ENCODE measurements around the gene GOLGA8M. TPM values are rescaled to one million over a fixed set of nuclear protein-coding genes. Genes with fewer than 3 reads are reported as not detected.
"Not testable (repeated sequence)": the region's sequence is repeated elsewhere in the genome, so short reads cannot be mapped to it uniquely, and the experiment has no call there.

Gene GOLGA8M, protein sequence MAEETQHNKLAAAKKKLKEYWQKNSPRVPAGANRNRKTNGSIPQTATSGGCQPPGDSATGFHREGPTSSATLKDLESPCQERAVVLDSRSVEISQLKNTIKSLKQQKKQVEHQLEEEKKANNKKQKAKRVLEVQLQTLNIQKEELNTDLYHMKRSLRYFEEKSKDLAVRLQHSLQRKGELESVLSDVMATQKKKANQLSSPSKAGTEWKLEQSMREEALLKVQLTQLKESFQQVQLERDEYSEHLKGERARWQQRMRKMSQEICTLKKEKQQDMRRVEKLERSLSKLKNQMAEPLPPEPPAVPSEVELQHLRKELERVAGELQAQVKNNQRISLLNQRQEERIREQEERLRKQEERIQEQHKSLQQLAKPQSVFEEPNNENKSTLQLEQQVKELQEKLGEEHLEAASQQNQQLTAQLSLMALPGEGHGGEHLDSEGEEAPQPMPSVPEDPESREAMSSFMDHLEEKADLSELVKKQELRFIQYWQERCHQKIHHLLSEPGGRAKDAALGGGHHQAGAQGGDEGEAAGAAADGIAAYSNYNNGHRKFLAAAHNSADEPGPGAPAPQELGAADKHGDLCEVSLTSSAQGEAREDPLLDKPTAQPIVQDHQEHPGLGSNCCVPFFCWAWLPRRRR
- total RNA-seq (not detected), polyA plus RNA-seq (not detected)
- long read RNA-seq, donor 1 = 0 reads
- long read RNA-seq, donor 2 = 0 reads
- long read RNA-seq, donor 3 = 0 reads
- long read RNA-seq, donor 4 = 0 reads
- long read RNA-seq, donor 5 = 0 reads
- long read RNA-seq, donor 6 = 0 reads
- long read RNA-seq, donor 7 = 0 reads
- long read RNA-seq, donor 8 = 0 reads
- long read RNA-seq, donor 9 = 0 reads
- long read RNA-seq, donor 10 = 0 reads

- H3K4me3 ChIP-seq; intact Hi-C loops (cut with DNase I; ENCODE audit: low total_unique reads); H3K36me3 ChIP-seq; H3K27me3 ChIP-seq; H3K9me3 ChIP-seq; H3K27ac ChIP-seq; DNase-seq; H3K4me1 ChIP-seq: not testable (repeated sequence)
- WGBS, 5 donors = 100% methylated on average over 1 to 2 of the region's 10 CpGs; no CpG with 5 or more reads in 3 of the 5 donors
Measured at GRCh38 chr15:28712270-28712669, at the start of gene GOLGA8M. Gene GOLGA8M (minus strand): TSS chr15:28712421. CDS start chr15:28712323, 98 bp downstream.

DNA sequence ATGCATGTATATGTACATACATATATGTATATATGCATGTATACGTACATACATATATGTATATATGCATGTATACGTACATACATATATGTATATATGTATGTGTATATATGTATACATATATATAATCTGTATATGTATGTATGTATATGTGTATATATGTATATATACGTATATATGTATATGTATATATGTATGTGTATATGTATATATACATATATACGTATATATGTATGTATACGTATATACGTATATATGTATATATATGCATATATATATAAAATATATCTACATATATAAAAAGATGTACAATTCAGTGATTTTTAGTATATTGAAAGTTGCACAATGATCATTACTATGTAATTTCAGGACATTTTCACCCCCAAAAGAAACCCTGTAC lies 30.7 kb upstream of the GOLGA8M start:
- H3K4me3 ChIP-seq; H3K4me1 ChIP-seq; DNase-seq; H3K9me3 ChIP-seq; intact Hi-C loops (cut with DNase I; ENCODE audit: low total_unique reads); H3K27ac ChIP-seq; H3K27me3 ChIP-seq: not testable (repeated sequence)
- peaks cover 0 to 10% (median 4%) of the 10 kb centered on the region in 4 donors for H3K36me3 ChIP-seq
- WGBS, 5 donors = 74 to 84% (median 80%) methylated on average over 6 of the region's 6 CpGs

GRCh38 chr15:28738590-28739292 lies 26.5 kb upstream of the GOLGA8M start:
- Histone ChIP-seq H3K27ac (peak overlapping the region in 4 of 5 donors; percentile 38 to 70 (median 50)), H3K4me3 (peak overlapping the region; percentile 29 to 51 (median 44))
- intact Hi-C loops (cut with DNase I; ENCODE audit: low total_unique reads); H3K9me3 ChIP-seq; H3K4me1 ChIP-seq; H3K27me3 ChIP-seq; H3K36me3 ChIP-seq: not testable (repeated sequence)
- WGBS, 5 donors = 15 to 38% (median 30%) methylated on average over 6 to 9 of the region's 9 CpGs
- DNase-seq = peak in 1 of 2 donors; percentile 3

GRCh38 chr15:28738200-28738561 lies 26.0 kb upstream of the GOLGA8M start:
- H3K36me3 ChIP-seq; intact Hi-C loops (cut with DNase I; ENCODE audit: low total_unique reads); H3K27me3 ChIP-seq; H3K9me3 ChIP-seq; DNase-seq; H3K4me1 ChIP-seq: not testable (repeated sequence)
- H3K4me3 ChIP-seq = peak overlapping the region; percentile 50 to 58 (median 54)
- H3K27ac ChIP-seq = peak overlapping the region in 4 of 5 donors; percentile 38 to 89 (median 80)
- 1 to 10% (median 6%) methylated on average over 2 to 3 of the region's 23 CpGs for WGBS, 5 donors

DNA sequence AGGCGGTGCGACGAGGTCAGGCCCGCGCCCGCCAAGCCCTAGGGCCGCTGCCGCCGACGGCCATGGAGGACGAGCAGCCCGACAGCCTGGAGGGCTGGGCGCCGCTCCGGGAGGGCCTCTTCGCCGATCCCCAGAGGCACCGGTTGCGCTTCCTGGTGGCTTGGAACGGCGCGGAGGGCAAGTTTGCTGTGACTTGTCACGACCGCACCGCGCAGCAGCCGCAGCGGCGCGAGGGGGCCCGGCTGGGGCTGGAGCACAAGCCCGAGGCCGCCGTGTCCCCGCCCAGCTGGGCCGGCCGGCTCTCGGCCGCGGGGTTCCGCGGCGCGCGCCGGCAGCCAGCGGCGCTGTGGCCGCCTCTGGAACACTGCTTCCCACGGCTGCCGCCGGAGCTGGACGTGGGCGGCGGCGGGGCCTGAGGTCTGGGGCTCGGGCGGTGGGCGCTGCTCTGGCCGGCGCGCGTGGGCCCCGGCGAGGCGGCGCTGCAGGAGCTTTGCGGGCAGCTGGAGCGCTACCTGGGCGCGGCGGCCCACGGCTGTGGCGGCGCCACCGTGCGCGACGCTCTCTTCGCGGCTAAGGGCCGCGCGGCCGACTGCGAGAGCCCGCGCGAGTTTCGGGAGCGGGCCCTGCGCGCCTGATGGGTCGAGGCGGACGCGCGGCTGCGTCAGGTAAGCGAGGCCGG lies 25.4 kb upstream of the GOLGA8M start:
- H3K27me3 ChIP-seq; intact Hi-C loops (cut with DNase I; ENCODE audit: low total_unique reads); H3K4me1 ChIP-seq; H3K36me3 ChIP-seq; H3K9me3 ChIP-seq: not testable (repeated sequence)
- Histone ChIP-seq H3K27ac (peak overlapping the region; percentile 73 to 89 (median 87)), H3K4me3 (peak overlapping the region; percentile 50 to 58 (median 54))
- 0 to 1% (median 0%) methylated on average over 6 to 91 of the region's 101 CpGs for WGBS, 5 donors
- peak; percentile 43 to 53 for DNase-seq

DNA sequence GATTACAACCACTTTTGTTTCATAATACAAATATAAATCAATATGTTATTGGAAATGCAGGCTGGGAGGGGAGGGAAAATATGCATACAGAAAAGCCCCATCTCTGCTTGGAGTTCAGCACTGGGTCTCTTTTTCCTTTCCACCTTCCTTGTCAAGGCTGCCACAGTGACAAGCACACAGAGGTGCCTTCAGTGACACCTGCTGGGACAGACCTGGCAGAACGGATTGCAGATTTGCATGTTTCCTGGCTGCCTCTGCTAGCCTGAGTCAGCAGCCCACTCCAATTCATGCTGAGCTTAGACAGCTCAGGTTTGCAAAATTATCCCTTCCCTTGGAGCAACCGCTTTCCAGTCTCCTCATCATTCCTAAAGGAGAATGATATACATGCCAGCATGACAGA lies 15.8 kb upstream of the GOLGA8M start:
- not testable (repeated sequence) for H3K4me1 ChIP-seq, H3K36me3 ChIP-seq

DNA sequence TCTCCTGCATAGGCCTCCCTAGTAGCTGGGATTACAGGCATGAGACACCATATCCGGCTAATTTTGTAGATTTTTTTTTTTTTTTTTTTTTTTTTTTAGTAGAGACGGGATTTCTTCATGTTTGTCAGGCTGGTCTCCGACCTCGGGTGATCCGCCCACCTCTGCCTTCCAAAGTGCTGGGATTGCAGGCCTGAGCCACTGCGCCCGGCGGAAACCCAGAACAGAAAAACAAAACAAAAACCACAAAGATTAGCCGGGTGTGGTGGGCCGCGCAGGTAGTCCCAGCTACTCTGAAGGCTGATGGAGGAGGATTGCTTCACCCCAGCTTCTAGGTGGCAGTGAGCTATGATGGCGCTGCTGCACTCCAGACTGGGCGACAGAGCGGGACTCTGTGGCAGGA lies 14.8 kb upstream of the GOLGA8M start:
- H3K4me1 ChIP-seq; H3K4me3 ChIP-seq; DNase-seq; intact Hi-C loops (cut with DNase I; ENCODE audit: low total_unique reads); H3K9me3 ChIP-seq; H3K27ac ChIP-seq; H3K27me3 ChIP-seq; H3K36me3 ChIP-seq: not testable (repeated sequence)
- 73 to 85% (median 80%) methylated on average over 14 of the region's 14 CpGs for WGBS, 5 donors

More for the DNA sequence above, 15.8 kb upstream of the GOLGA8M start:
- intact Hi-C loops (cut with DNase I; ENCODE audit: low total_unique reads); H3K9me3 ChIP-seq; H3K4me3 ChIP-seq; H3K27me3 ChIP-seq; H3K27ac ChIP-seq: not testable (repeated sequence)
- 22 to 47% (median 37%) methylated on average over 1 to 2 of the region's 2 CpGs for WGBS, 5 donors
- DNase-seq = peak in 1 of 2 donors; percentile 48

Measured in stomach (tissue), 19 donors.